ENCODE results near the gene RSRC1.
"Not testable (repeated sequence)": the region's sequence is repeated elsewhere in the genome, so short reads cannot be mapped to it uniquely, and the experiment has no call there.

Gene RSRC1

DNA sequence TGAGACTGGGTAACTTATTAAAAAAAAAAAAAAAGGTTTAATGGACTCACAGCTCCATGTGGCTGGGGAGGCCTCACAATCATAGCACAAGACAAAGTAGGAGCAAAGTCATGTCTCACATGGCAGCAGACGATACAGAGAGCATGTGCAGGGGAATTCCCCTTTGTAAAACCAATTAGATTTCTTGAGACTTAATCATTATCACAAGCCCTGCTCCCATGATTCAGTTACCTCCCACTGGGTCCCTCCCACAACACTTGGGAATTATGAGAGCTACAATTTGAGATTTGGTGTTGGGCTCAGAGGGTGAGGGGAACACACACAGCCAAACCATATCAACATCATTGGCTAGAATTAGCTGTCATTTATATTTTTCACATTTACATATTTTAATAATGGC is 221.0 kb downstream of the RSRC1 start:
- intact Hi-C loops (cut with DNase I; ENCODE audit: low total_unique reads), result no loop called here
- no peaks in the 10 kb centered on the region for H3K27me3 ChIP-seq
- no peaks in the 10 kb centered on the region for H3K9me3 ChIP-seq
- no peak for DNase-seq
- no peak overlapping the region for H3K27ac ChIP-seq
- H3K4me1 ChIP-seq, result no peaks in the 10 kb centered on the region
- TF ChIP-seq, protein P1, sequence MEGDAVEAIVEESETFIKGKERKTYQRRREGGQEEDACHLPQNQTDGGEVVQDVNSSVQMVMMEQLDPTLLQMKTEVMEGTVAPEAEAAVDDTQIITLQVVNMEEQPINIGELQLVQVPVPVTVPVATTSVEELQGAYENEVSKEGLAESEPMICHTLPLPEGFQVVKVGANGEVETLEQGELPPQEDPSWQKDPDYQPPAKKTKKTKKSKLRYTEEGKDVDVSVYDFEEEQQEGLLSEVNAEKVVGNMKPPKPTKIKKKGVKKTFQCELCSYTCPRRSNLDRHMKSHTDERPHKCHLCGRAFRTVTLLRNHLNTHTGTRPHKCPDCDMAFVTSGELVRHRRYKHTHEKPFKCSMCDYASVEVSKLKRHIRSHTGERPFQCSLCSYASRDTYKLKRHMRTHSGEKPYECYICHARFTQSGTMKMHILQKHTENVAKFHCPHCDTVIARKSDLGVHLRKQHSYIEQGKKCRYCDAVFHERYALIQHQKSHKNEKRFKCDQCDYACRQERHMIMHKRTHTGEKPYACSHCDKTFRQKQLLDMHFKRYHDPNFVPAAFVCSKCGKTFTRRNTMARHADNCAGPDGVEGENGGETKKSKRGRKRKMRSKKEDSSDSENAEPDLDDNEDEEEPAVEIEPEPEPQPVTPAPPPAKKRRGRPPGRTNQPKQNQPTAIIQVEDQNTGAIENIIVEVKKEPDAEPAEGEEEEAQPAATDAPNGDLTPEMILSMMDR (IDR thresholded peaks at IDR 0.05), result no peak
- H3K36me3 ChIP-seq, result no peaks in the 10 kb centered on the region
- H3K4me3 ChIP-seq, result no peak overlapping the region

DNA sequence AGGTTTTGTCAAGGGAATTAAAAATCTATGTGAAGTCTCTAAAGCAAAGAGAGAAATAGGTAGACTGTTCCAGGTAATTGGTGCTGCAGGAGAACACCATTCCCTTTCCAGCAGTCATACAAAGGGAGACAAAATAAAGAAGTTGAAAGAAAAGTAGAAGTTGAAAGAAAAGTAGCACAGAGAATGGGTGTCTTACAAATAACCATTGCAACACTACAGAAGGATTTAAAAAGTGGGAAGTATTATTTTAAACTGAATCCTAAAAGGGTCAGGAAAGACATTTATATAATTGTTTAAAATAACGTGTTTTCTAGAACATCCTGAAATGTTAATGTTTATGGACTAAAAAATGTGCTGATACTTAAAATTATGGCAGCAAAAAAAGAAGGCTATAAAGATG is 223.8 kb downstream of the RSRC1 start:
- TF ChIP-seq, protein P1 (IDR thresholded peaks at IDR 0.05), result no peak
- Histone ChIP-seq H3K27ac (no peak overlapping the region), H3K9me3 (no peaks in the 10 kb centered on the region), H3K36me3 (peaks cover 0 to 4% (median 0%) of the 10 kb centered on the region in 3 donors), H3K27me3 (no peaks in the 10 kb centered on the region), H3K4me1 (no peaks in the 10 kb centered on the region), H3K4me3 (no peak overlapping the region)
- intact Hi-C loops (cut with DNase I; ENCODE audit: low total_unique reads), result no loop called here
- DNase-seq, result no peak

DNA sequence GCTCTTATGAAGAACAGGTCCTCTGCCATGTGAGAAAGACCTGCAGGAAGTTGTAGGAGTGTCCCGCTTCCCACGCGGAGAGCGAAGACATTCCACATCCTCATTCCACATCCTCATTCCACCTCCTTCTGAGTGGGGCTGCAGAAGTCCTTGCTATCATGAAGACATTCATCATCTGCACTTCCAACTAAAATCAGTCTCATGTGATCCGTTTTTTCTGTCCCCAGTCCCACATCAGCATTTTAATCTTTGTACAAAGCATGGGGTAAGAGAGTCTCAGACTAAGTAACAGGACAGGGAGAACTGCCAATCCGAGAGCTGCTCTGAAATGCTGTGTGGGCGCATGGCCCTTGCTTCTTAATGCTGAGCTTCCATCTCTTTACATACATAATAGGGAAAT is 227.2 kb downstream of the RSRC1 start:
- no peak overlapping the region for H3K4me3 ChIP-seq
- H3K4me1 ChIP-seq, result no peaks in the 10 kb centered on the region
- H3K27ac ChIP-seq, result no peak overlapping the region
- H3K36me3 ChIP-seq, result peaks cover 0 to 4% (median 0%) of the 10 kb centered on the region in 3 donors
- DNase-seq, result peak in 1 of 2 donors; percentile 23
- H3K9me3 ChIP-seq, result no peaks in the 10 kb centered on the region
- no peaks in the 10 kb centered on the region for H3K27me3 ChIP-seq
- TF ChIP-seq, protein P1 (IDR thresholded peaks at IDR 0.05), result no peak
- intact Hi-C loops (cut with DNase I; ENCODE audit: low total_unique reads), result no loop called here

DNA sequence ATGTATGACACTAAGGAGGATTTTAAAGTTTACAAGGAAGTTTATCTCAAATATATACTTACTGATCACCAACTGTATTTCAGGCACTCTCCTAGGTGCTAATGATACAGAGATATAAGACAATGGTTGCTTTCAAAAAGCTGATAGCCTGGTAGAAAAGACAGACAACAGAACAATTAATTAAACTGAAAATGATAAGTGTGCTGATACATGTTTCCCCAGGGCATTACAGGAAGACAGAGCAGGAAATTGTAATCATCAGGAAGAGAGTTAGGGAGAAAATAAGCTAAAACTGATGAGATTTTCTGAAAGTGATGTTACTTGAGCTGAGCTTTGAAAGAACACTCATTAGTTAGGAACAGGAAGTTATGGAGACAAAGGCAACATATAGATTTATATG is 229.7 kb downstream of the RSRC1 start:
- no peak overlapping the region for H3K4me3 ChIP-seq
- H3K27ac ChIP-seq, result no peak overlapping the region
- DNase-seq, result no peak
- TF ChIP-seq, protein P1 (IDR thresholded peaks at IDR 0.05), result no peak
- intact Hi-C loops (cut with DNase I; ENCODE audit: low total_unique reads), result no loop called here
- H3K9me3 ChIP-seq, result no peaks in the 10 kb centered on the region
- H3K4me1 ChIP-seq, result no peaks in the 10 kb centered on the region
- H3K36me3 ChIP-seq, result peaks cover 0 to 4% (median 0%) of the 10 kb centered on the region in 3 donors
- no peaks in the 10 kb centered on the region for H3K27me3 ChIP-seq

DNA sequence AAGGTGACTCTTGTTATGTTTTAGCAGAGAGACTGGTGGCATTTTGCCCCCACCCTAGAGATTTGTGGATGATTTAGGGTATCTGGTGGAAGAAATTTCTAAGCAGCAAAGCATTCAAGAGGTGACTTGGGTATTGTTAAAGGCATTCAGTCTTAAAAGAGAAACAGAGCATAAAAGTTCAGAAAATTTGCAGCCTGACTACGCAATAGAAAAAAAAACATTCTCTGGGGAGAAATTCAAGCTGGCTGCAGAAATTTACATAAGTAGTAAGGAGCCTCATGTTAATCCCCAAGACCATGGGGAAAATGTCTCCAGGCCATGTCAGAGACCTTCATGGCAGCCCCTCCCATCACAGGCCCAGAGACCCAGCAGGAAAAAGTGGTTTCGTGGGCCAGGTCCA is 231.1 kb downstream of the RSRC1 start:
- H3K4me3 ChIP-seq; DNase-seq; H3K27ac ChIP-seq; H3K36me3 ChIP-seq; intact Hi-C loops (cut with DNase I; ENCODE audit: low total_unique reads); H3K9me3 ChIP-seq; H3K4me1 ChIP-seq; H3K27me3 ChIP-seq: not testable (repeated sequence)

DNA sequence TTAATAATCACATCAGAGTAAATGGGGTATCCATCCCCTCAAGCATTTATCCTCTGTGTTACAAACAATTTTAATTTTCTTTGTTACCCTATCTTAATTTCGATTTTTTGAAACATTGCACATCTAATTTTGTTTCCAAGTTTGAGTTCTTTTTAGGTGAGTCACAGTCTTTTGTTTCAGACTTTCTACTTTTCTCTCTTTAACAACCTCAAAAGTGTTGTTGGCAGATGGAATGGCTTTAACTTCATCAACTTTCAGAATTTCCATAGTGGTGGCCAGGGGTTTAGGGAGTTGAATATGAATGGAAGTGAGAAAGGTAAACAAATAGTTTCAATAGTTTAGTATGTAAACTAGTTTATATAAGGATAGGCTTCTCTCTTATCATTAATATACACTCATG is 238.1 kb downstream of the RSRC1 start:
- Histone ChIP-seq H3K27ac (no peak overlapping the region), H3K9me3 (no peaks in the 10 kb centered on the region), H3K4me3 (no peak overlapping the region), H3K36me3 (no peaks in the 10 kb centered on the region), H3K27me3 (no peaks in the 10 kb centered on the region), H3K4me1 (no peaks in the 10 kb centered on the region)
- no peak for DNase-seq
- TF ChIP-seq, protein P1 (IDR thresholded peaks at IDR 0.05), result no peak
- intact Hi-C loops (cut with DNase I; ENCODE audit: low total_unique reads), result no loop called here
